Measurements from ENCODE around the gene CERCAM. TPM values are rescaled to one million over a fixed set of nuclear protein-coding genes. Genes with fewer than 3 reads are reported as not detected.

Gene CERCAM
- polyA plus RNA-seq, 1 donor from 2014 or later = 1.1 TPM

GRCh38 chr9:128404560-128404959, 16.1 kb upstream of the CERCAM start:
- no peak overlapping the region for H3K4me2 ChIP-seq (ENCODE audit: low read length)
- no peaks in the 10 kb centered on the region for H3K9me3 ChIP-seq (ENCODE audit: low read length)
- no peaks in the 10 kb centered on the region for H3K36me3 ChIP-seq (ENCODE audit: insufficient read depth, low read length)
- no peaks in the 10 kb centered on the region for H3K9me2 ChIP-seq (ENCODE audit: insufficient read depth, low read length)
- H3K4me3 ChIP-seq (ENCODE audit: low read length) = no peak overlapping the region
- TF ChIP-seq EP300 (conservative IDR thresholded peaks at IDR 0.05; ENCODE audit: poor library complexity, severe bottlenecking) = no peak
- TF ChIP-seq TAF1 (IDR thresholded peaks at IDR 0.05; ENCODE audit: low read depth) = no peak
- no peak for TF ChIP-seq SMC3 (conservative IDR thresholded peaks at IDR 0.05; ENCODE audit: poor library complexity)
- no peak for TF ChIP-seq EZH2 (IDR thresholded peaks at IDR 0.05; ENCODE audit: borderline replicate concordance, insufficient read depth, low read length, poor library complexity, severe bottlenecking)
- TF ChIP-seq RAD21 (conservative IDR thresholded peaks at IDR 0.05) = no peak
- no peak for TF ChIP-seq CTCF (IDR thresholded peaks at IDR 0.05; ENCODE audit: poor library complexity, severe bottlenecking)
- no peak for TF ChIP-seq MXI1 (conservative IDR thresholded peaks at IDR 0.05; ENCODE audit: poor library complexity, severe bottlenecking)
- no peak for TF ChIP-seq POLR2AphosphoS5 (IDR thresholded peaks at IDR 0.05)
- TF ChIP-seq REST (IDR thresholded peaks at IDR 0.05; ENCODE audit: borderline replicate concordance) = no peak
- H3K27ac ChIP-seq (ENCODE audit: low read length) = no peak overlapping the region
- H3K27me3 ChIP-seq (ENCODE audit: insufficient read depth, low read depth, low read length) = peaks cover 27% of the 10 kb centered on the region
- peak overlapping the region; percentile 45 for H2AFZ ChIP-seq (ENCODE audit: low read depth, low read length)
- H3F3A ChIP-seq (ENCODE audit: insufficient read depth, low read length, poor library complexity, severe bottlenecking) = no peaks in the 10 kb centered on the region
- H3K9ac ChIP-seq (ENCODE audit: low read length) = no peak overlapping the region
- H4K20me1 ChIP-seq (ENCODE audit: insufficient read depth) = no peaks in the 10 kb centered on the region
- no peaks in the 10 kb centered on the region for H3K79me2 ChIP-seq (replicated peaks; ENCODE audit: insufficient read depth, low read length)

GRCh38 chr9:128405077-128405779, 15.4 kb upstream of the CERCAM start:
- no peak for TF ChIP-seq POLR2AphosphoS5 (IDR thresholded peaks at IDR 0.05)
- H3K79me2 ChIP-seq (replicated peaks; ENCODE audit: insufficient read depth, low read length) = no peaks in the 10 kb centered on the region
- no peaks in the 10 kb centered on the region for H3K9me3 ChIP-seq (ENCODE audit: low read length)
- H4K20me1 ChIP-seq (ENCODE audit: insufficient read depth) = no peaks in the 10 kb centered on the region
- H3K4me2 ChIP-seq (ENCODE audit: low read length) = no peak overlapping the region
- H3K9me2 ChIP-seq (ENCODE audit: insufficient read depth, low read length) = no peaks in the 10 kb centered on the region
- no peaks in the 10 kb centered on the region for H3K36me3 ChIP-seq (ENCODE audit: insufficient read depth, low read length)
- H3F3A ChIP-seq (ENCODE audit: insufficient read depth, low read length, poor library complexity, severe bottlenecking) = no peaks in the 10 kb centered on the region
- H3K27me3 ChIP-seq (ENCODE audit: insufficient read depth, low read depth, low read length) = peaks cover 27% of the 10 kb centered on the region
- H3K9ac ChIP-seq (ENCODE audit: low read length) = no peak overlapping the region
- H3K4me3 ChIP-seq (ENCODE audit: low read length) = no peak overlapping the region
- peak overlapping the region; percentile 45 for H2AFZ ChIP-seq (ENCODE audit: low read depth, low read length)
- H3K27ac ChIP-seq (ENCODE audit: low read length) = no peak overlapping the region
